IPS-20b (cell line): ENCODE results near the gene ALPK1.
"Not testable (repeated sequence)": the region's sequence is repeated elsewhere in the genome, so short reads cannot be mapped to it uniquely, and the experiment has no call there.

Source experiments
- H3K27ac ChIP-seq: one replicate; pipeline ENCODE4 v1.5.1; 2013; ENCODE audit warnings: low read length
- H3K27me3 ChIP-seq: 2 replicates; pipeline ENCODE4 v1.6.1; 2013; ENCODE audit warnings: mild to moderate bottlenecking, low read length, inconsistent platforms; ENCODE audit not compliant: insufficient read depth
- H3K36me3 ChIP-seq: 2 replicates; pipeline ENCODE4 v1.6.1; 2013; ENCODE audit warnings: low read depth, mild to moderate bottlenecking, inconsistent platforms, low read length, moderate library complexity; ENCODE audit not compliant: insufficient read depth
- H3K4me1 ChIP-seq: 2 replicates; pipeline ENCODE4 v1.6.1; 2013; ENCODE audit warnings: mild to moderate bottlenecking, control low read depth, inconsistent platforms, low read length, moderate library complexity; ENCODE audit not compliant: insufficient read depth
- H3K4me3 ChIP-seq: 2 replicates; pipeline ENCODE4 v1.5.1; 2013; ENCODE audit warnings: mild to moderate bottlenecking, low read length, inconsistent platforms
- H3K9ac ChIP-seq: 2 replicates; pipeline ENCODE4 v1.6.1; 2013; ENCODE audit warnings: low read depth, mild to moderate bottlenecking, inconsistent platforms, low read length, moderate library complexity
- H3K9me3 ChIP-seq: 2 replicates; pipeline ENCODE4 v1.6.1; 2013; ENCODE audit warnings: mild to moderate bottlenecking, low read depth, low read length, inconsistent platforms; ENCODE audit not compliant: insufficient read depth

Gene ALPK1

GRCh38 chr4:112277220-112277619 lies 19.9 kb upstream of the ALPK1 start:
- no peak overlapping the region for H3K27ac ChIP-seq
- H3K4me1 ChIP-seq, result no peaks in the 10 kb centered on the region
- no peak overlapping the region for H3K4me3 ChIP-seq
- no peak overlapping the region for H3K9ac ChIP-seq
- H3K36me3 ChIP-seq, result peaks cover 2% of the 10 kb centered on the region; the same call in 1 of the 2 replicates
- H3K27me3 ChIP-seq, result no peaks in the 10 kb centered on the region
- H3K9me3 ChIP-seq, result no peaks in the 10 kb centered on the region

- no peaks in the 10 kb centered on the region for H3K4me1 ChIP-seq
- H3K27ac ChIP-seq, result no peak overlapping the region
- no peaks in the 10 kb centered on the region for H3K36me3 ChIP-seq
- H3K9ac ChIP-seq, result no peak overlapping the region
- no peak overlapping the region for H3K4me3 ChIP-seq
- H3K27me3 ChIP-seq, result no peaks in the 10 kb centered on the region
- no peaks in the 10 kb centered on the region for H3K9me3 ChIP-seq
Observed at GRCh38 chr4:112277705-112278448, 19.3 kb upstream of the ALPK1 start.

GRCh38 chr4:112279025-112279881 lies 17.9 kb upstream of the ALPK1 start:
- no peak overlapping the region for H3K4me3 ChIP-seq
- no peak overlapping the region for H3K27ac ChIP-seq
- no peaks in the 10 kb centered on the region for H3K4me1 ChIP-seq
- no peaks in the 10 kb centered on the region for H3K36me3 ChIP-seq
- H3K9ac ChIP-seq, result no peak overlapping the region
- H3K9me3 ChIP-seq, result no peaks in the 10 kb centered on the region
- H3K27me3 ChIP-seq, result peaks cover 8% of the 10 kb centered on the region

- H3K9me3 ChIP-seq, result no peaks in the 10 kb centered on the region
- no peaks in the 10 kb centered on the region for H3K4me1 ChIP-seq
- H3K36me3 ChIP-seq, result no peaks in the 10 kb centered on the region
- no peak overlapping the region for H3K4me3 ChIP-seq
- peaks cover 14% of the 10 kb centered on the region for H3K27me3 ChIP-seq
- H3K9ac ChIP-seq, result no peak overlapping the region
- H3K27ac ChIP-seq, result no peak overlapping the region
Observed at GRCh38 chr4:112279882-112280315, 17.3 kb upstream of the ALPK1 start.

GRCh38 chr4:112280386-112281056 lies 16.6 kb upstream of the ALPK1 start:
- Histone ChIP-seq H3K4me1 (no peaks in the 10 kb centered on the region), H3K9me3 (no peaks in the 10 kb centered on the region), H3K4me3 (no peak overlapping the region), H3K27ac (no peak overlapping the region), H3K9ac (no peak overlapping the region), H3K36me3 (no peaks in the 10 kb centered on the region), H3K27me3 (peaks cover 20% of the 10 kb centered on the region)

GRCh38 chr4:112281895-112282398 lies 15.2 kb upstream of the ALPK1 start:
- not testable (repeated sequence) for H3K36me3 ChIP-seq, H3K4me3 ChIP-seq, H3K27ac ChIP-seq, H3K9ac ChIP-seq, H3K4me1 ChIP-seq, H3K9me3 ChIP-seq
- peaks cover 34% of the 10 kb centered on the region for H3K27me3 ChIP-seq

GRCh38 chr4:112282860-112283667 lies 14.1 kb upstream of the ALPK1 start:
- H3K4me3 ChIP-seq, result no peak overlapping the region
- H3K4me1 ChIP-seq, result no peaks in the 10 kb centered on the region
- no peaks in the 10 kb centered on the region for H3K9me3 ChIP-seq
- H3K27me3 ChIP-seq, result peaks cover 34% of the 10 kb centered on the region
- H3K36me3 ChIP-seq, result no peaks in the 10 kb centered on the region
- no peak overlapping the region for H3K9ac ChIP-seq
- H3K27ac ChIP-seq, result no peak overlapping the region

- Histone ChIP-seq H3K36me3 (no peaks in the 10 kb centered on the region), H3K9me3 (no peaks in the 10 kb centered on the region), H3K27ac (no peak overlapping the region), H3K27me3 (peaks cover 34% of the 10 kb centered on the region), H3K4me1 (no peaks in the 10 kb centered on the region), H3K4me3 (no peak overlapping the region), H3K9ac (no peak overlapping the region)
Observed at GRCh38 chr4:112284166-112284565, 13.0 kb upstream of the ALPK1 start.

- H3K4me1 ChIP-seq, result no peaks in the 10 kb centered on the region
- H3K9ac ChIP-seq, result peak overlapping the region; percentile 61; the same call in 1 of the 2 replicates
Observed at GRCh38 chr4:112284662-112285411, 12.3 kb upstream of the ALPK1 start.

GRCh38 chr4:112287258-112287989 lies 9.7 kb upstream of the ALPK1 start:
- no peaks in the 10 kb centered on the region for H3K36me3 ChIP-seq
- no peaks in the 10 kb centered on the region for H3K9me3 ChIP-seq
- H3K4me3 ChIP-seq, result no peak overlapping the region
- H3K4me1 ChIP-seq, result no peaks in the 10 kb centered on the region
- no peak overlapping the region for H3K27ac ChIP-seq
- H3K9ac ChIP-seq, result no peak overlapping the region
- peaks cover 34% of the 10 kb centered on the region for H3K27me3 ChIP-seq

More at GRCh38 chr4:112284662-112285411, 12.3 kb upstream of the ALPK1 start:
- H3K27ac ChIP-seq, result no peak overlapping the region
- H3K4me3 ChIP-seq, result peak overlapping the region; percentile 68
- no peaks in the 10 kb centered on the region for H3K36me3 ChIP-seq
- no peaks in the 10 kb centered on the region for H3K9me3 ChIP-seq
- H3K27me3 ChIP-seq, result peaks cover 34% of the 10 kb centered on the region
